Hematopoietic multipotent progenitor cell treated with erythropoietin and hydrocortisone succinate and interleukin-3 and kit ligand, for 17 days (in vitro differentiated cells): ENCODE data around the gene CNTN4.

ENCODE experiments used
- DNase-seq: peaks from one replicate; pipeline ENCODE4 v3.0.0-alpha.2; 2015; ENCODE audit warnings: low spot score

CNTN4 gene

GRCh38 chr3:2153053-2153452 lies 54.4 kb downstream of the CNTN4 start:
- no peak for DNase-seq

- DNase-seq: no peak
Measured at GRCh38 chr3:2153547-2153946, 54.9 kb downstream of the CNTN4 start.

GRCh38 chr3:2154621-2155020 lies 56.0 kb downstream of the CNTN4 start:
- DNase-seq: no peak

GRCh38 chr3:2156244-2156847 lies 57.7 kb downstream of the CNTN4 start:
- no peak for DNase-seq

GRCh38 chr3:2158828-2159227 lies 60.2 kb downstream of the CNTN4 start:
- no peak for DNase-seq

GRCh38 chr3:2166552-2166951 lies 67.9 kb downstream of the CNTN4 start:
- no peak for DNase-seq

GRCh38 chr3:2172561-2173171 lies 74.0 kb downstream of the CNTN4 start:
- DNase-seq: no peak

- no peak for DNase-seq
Measured at GRCh38 chr3:2180634-2181033, 82.0 kb downstream of the CNTN4 start.

- no peak for DNase-seq
Measured at GRCh38 chr3:2198776-2199279, 100.2 kb downstream of the CNTN4 start.

GRCh38 chr3:2204054-2204453 lies 105.4 kb downstream of the CNTN4 start:
- no peak for DNase-seq

GRCh38 chr3:2205692-2206091 lies 107.0 kb downstream of the CNTN4 start:
- no peak for DNase-seq

- no peak for DNase-seq
Measured at GRCh38 chr3:2206536-2206935, 107.9 kb downstream of the CNTN4 start.

GRCh38 chr3:2211568-2211967 lies 112.9 kb downstream of the CNTN4 start:
- no peak for DNase-seq

GRCh38 chr3:2212206-2212605 lies 113.5 kb downstream of the CNTN4 start:
- DNase-seq: no peak

GRCh38 chr3:2218375-2218774 lies 119.7 kb downstream of the CNTN4 start:
- DNase-seq: no peak

GRCh38 chr3:2218816-2219215 lies 120.2 kb downstream of the CNTN4 start:
- no peak for DNase-seq

GRCh38 chr3:2236203-2236602 lies 137.5 kb downstream of the CNTN4 start:
- no peak for DNase-seq

- no peak for DNase-seq
Measured at GRCh38 chr3:2244137-2244536, 145.5 kb downstream of the CNTN4 start.

- no peak for DNase-seq
Measured at GRCh38 chr3:2246873-2247648, 148.4 kb downstream of the CNTN4 start.

- no peak for DNase-seq
Measured at GRCh38 chr3:2247831-2248230, 149.2 kb downstream of the CNTN4 start.

GRCh38 chr3:2250783-2251182 lies 152.1 kb downstream of the CNTN4 start:
- no peak for DNase-seq

- DNase-seq: no peak
Measured at GRCh38 chr3:2261747-2262146, 163.1 kb downstream of the CNTN4 start.

GRCh38 chr3:2262204-2262603 lies 163.5 kb downstream of the CNTN4 start:
- DNase-seq: no peak
